H4 (cell line): Measurements from ENCODE around the gene STK24. TPM values are rescaled to one million over a fixed set of nuclear protein-coding genes. Genes with fewer than 3 reads are reported as not detected.

Experiments
- DNase-seq: peaks from one replicate; pipeline ENCODE4 v3.0.0-alpha.2; 2015; ENCODE audit warnings: low spot score
- total RNA-seq: library from RNA; depleted of rRNA; stranded (reverse); fragments of >200 nt; shearing (Covaris generic); gene quantifications from 2 replicates; pipeline ENCODE4 v1.2.3, GENCODE V29; 2014

STK24 gene
- total RNA-seq, 1 experiment from 2014 or later, result 57.3 TPM

GRCh38 chr13:98451676-98452470 is 125.0 kb downstream of the STK24 start:
- no peak for DNase-seq

GRCh38 chr13:98450539-98451111 is 126.3 kb downstream of the STK24 start:
- no peak for DNase-seq

DNA sequence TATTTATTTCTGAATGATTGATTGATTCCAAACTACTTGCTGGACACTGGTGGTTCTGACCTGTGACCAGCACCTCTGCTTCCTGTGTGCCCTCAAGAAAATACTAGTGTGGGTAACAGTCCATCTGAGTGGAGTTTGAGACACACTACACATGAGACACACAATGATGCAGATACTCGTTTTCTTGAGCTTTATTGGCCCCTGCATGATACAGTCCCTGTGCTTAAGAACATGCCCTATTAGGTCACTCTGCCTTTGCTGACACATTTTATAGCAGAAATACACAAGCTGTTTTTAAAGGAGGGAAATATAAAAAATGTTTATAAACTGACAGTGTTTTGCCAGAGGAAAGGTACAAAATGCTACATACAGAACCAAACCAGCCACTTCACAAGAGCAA is 126.9 kb downstream of the STK24 start:
- no peak for DNase-seq

GRCh38 chr13:98449273-98449672 is 127.6 kb downstream of the STK24 start:
- DNase-seq, result no peak

DNA sequence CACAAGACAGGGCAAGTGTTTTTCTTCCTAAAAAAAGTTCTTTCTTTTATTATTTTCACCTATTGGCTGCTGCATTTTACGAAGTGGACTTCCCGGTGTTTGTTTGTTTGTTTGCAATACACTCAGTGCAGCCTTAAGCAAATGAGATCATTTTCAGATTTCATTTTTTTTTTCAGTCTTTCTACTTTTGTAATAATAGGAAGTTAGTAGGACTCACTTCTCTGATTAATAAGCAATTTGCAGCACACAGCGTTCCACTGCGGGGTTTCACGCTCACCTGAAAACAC is 128.3 kb downstream of the STK24 start:
- DNase-seq, result no peak

GRCh38 chr13:98447881-98448641 is 128.8 kb downstream of the STK24 start:
- DNase-seq, result no peak

DNA sequence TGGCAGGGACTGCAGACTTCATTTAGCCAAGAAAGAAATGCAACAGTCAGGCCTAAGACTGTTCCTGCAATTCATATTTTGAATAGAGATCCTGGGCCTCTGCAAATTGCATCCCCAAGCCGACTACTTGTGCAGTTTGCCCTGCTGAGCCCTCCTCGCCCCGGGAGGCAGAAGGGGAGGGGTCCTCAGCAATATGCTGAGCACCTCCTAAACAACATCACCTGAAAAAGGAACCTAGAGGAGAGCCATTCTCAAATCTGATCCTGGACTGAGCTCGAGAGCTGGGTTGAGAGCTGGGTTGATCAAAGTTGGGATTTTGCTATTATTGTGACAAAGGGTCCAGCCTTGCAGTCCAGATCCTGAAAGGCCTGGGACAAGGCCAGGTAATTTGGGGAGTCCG is 129.8 kb downstream of the STK24 start:
- DNase-seq, result no peak

GRCh38 chr13:98446234-98446621 is 130.7 kb downstream of the STK24 start:
- DNase-seq, result no peak

GRCh38 chr13:98445340-98446233 is 131.3 kb downstream of the STK24 start:
- peak; percentile 30 for DNase-seq

- no peak for DNase-seq
Observed at GRCh38 chr13:98444381-98444780, 132.5 kb downstream of the STK24 start.

- no peak for DNase-seq
Observed at GRCh38 chr13:98443800-98444325, 133.0 kb downstream of the STK24 start.

GRCh38 chr13:98443329-98443728 is 133.6 kb downstream of the STK24 start:
- no peak for DNase-seq

DNA sequence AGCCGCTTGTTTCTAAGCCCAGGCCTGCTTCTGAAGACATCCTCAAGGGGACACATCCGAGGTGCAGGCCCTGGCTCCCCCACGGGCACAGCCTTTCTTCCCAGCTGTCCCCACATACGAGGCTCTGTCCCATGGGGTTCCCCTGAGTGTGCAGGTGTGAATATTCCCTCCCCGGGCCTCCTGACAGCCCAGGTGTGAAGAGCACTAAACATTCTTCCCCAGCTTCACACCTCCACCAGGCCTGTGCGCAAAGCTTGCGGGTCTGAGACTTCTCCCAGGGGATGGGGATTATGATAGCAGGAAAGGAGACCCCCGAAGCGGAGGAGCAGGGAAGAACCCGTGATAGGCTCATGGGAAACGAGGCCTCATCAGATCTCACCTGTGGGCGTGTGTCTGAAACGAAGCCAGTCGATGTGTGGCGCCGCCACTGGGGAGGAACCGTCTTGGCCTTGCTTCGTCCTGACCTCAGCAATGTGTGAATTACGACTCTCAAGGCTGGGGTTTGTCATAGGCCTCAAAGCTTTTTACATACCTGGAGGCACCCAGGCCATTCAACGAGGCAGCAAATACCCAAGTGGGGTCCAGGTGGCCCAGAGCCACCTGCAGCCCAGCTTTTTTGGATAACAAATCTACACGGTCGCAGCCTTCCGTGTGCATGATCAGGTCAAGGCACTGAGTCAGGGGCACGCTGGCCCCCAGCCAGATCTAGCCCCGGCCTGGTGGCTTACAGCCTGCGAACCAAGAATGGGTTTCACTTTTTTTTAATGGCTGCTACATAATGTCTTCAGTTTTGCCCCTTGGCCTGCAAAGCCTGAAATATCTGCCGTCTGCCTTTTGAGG is 134.3 kb downstream of the STK24 start:
- DNase-seq, result no peak

DNA sequence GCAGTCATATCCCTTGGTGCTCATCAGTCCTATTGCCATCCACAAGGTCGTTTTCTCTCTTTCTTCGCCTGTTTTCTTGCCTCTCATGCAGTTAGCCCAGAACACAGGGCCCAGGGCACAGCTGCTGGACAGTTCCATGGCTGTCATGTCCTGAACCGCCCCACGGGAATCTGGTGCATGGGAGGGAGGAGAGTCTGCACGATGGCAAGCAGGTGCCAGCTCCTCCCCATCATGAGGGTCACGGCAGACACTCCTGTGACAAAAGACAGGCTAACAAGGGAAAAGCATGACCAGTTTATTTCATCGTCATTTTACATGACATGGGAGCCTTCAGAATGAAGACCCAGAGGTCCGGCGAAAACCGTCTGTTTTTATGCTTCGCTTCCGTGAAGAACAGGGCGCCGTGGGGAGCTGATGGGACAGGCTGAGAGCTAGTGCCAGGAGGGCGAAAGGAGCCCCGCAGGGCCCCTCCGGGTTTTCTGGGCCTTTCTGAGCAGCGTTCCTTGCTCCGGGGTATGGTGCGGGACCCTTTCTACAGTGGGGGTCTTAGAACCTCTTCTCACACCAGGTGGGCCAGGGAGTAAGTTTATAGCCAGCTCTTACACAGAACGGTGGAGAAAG is 135.7 kb downstream of the STK24 start:
- DNase-seq, result no peak

DNA sequence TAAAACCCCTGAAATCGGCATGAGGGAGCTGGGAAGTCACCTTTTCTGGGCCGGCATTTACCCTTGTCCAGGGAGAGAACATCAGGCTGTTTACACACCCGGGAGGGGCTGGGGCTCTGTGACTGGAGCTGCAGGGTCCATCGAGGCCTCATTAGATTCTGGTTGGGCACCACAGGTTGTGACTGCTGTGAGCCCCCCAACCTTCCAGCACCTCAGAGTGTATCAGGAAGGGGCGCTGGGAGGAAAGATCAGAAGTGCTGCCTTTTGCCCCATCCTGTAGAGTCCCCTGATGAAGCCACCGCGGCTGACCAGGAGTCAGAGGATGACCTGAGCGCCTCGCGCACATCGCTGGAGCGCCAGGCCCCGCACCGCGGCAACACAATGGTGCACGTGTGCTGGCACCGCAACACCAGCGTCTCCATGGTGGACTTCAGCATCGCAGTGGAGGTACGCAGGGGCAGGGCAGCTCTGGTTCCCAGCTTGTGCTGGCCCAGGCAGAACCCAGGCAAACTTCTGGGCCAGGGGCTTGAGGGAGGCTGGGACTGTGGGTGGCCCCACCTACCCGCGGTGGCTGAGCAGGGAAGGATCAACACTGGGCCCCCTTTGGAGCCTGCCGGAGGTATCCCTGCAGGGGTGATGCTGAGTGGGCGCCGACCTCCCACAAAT is 136.4 kb downstream of the STK24 start:
- no peak for DNase-seq

GRCh38 chr13:98439896-98440295 is 137.0 kb downstream of the STK24 start:
- DNase-seq, result no peak

DNA sequence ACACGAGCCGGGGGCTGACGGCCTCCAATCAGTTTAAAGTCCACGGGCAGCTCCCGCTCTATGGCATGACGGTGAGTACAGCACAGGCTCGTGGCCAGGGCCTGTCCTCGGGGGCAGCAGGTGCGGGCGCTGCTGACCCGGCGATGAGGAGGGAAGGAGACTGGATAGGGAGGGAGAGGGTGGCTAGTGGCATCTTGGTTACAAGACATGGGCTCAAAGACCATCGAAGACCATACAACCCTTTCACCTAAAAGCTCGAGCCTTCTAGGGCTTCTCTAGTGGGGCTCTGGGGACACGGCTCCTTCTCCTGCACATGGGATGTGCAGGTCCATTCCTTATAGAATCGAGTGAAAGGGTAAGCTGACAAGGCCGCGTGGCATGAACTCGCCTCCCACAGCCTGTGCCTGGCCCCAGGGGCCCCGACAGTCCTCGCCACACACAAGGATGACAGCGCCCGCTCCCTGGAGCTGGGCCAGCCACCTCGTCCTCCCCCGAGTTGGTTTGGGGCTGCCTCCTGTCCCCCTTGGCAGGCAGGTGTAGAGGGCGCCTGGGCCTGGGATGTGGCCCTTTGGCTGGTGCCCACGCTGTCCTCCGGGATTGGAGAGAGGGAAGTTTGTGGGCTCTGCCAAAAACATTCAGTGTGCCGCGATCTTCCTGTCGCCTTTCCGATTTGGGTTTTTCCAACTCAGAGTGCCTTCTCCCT is 137.6 kb downstream of the STK24 start:
- DNase-seq, result no peak

DNA sequence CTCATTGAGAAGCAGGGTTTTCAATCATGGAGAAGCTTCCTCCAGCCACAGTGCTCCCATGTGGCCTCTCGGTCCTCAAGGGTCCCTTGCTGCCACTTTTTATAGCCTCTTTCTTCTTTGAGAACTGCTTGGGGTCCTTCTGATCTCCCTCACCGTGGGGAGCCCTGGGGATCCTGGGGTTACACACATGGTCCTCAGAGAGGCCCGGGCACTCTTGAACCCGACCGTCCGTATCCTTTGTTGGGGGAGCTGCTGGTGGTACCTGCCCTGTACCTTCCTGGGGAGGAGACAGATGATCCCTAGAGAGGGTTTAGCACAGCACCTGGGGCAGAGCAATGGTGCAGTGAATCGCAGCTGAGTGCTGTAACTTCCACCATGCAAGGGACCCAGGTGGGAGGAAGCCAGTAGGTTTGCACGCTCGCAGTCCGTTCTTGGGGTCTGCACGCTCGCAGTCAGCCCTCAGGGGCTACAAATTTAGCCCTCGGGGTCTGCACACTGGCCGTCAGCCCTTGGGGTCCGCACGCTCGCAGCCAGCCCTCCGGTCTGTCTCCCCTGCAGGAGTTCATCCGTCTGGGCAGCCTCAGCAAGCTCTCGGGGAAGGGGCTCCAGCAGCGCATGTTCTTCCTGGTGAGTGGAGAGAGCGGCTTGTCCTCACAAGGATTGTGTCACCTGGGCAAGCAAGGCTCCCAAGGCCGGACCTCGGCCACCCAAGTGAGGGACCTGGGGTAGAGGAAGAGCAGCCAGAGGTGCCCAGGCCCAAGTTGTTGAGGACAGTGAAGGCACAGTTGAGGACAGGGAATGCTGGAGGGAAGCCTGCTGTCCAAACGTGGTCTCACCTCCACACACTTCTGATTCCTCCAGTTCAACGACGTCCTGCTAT is 138.4 kb downstream of the STK24 start:
- DNase-seq, result no peak
